ENCODE measurements around the gene RXRA. TPM values are rescaled to one million over a fixed set of nuclear protein-coding genes. Genes with fewer than 3 reads are reported as not detected.
A peak's percentile ranks its signal among the peaks of the same experiment; 100 is the strongest.

RXRA gene
- total and polyA plus RNA-seq, 2 of the 13 experiments (the other 11 are each of a cell fraction or from before 2014, with no cell fraction given) = 18.9 to 29.2 TPM

GRCh38 chr9:134345737-134346136 is 19.5 kb downstream of the RXRA start:
- peak; percentile 90 for TF ChIP-seq ZFP36 (IDR thresholded peaks at IDR 0.05; ENCODE audit: borderline replicate concordance, low read depth, low read length, partially characterized antibody)
- no peak for TF ChIP-seq LRRFIP1 (CRISPR knock-in tag; conservative IDR thresholded peaks at IDR 0.05)
- Histone ChIP-seq H4K20me1 (ENCODE audit: insufficient read depth, low read length) (peaks cover 77% of the 10 kb centered on the region; the same call in 1 of the 2 replicates), H3K27me3 (ENCODE audit: control insufficient read depth in 1 of 2, insufficient read depth in 2 of 2, low read length in 2 of 2) (no peaks in the 10 kb centered on the region), H3K4me2 (ENCODE audit: low read depth, low read length) (no peak overlapping the region), H3K9ac (ENCODE audit: insufficient read depth, low read depth, low read length) (no peak overlapping the region), H3K79me2 (ENCODE audit: insufficient read depth, low read length) (peaks cover 94% of the 10 kb centered on the region), H3K9me3 (ENCODE audit: low read length) (no peaks in the 10 kb centered on the region), H3K4me3 (replicated peaks in 1 of 3; ENCODE audit: insufficient read depth in 1 of 3, low read depth in 2 of 3, low read length in 3 of 3) (no peak overlapping the region), H3K27ac (ENCODE audit: extremely low read length, insufficient read depth, low read length) (no peak overlapping the region), H3K4me1 (ENCODE audit: insufficient read depth, low read length) (no peaks in the 10 kb centered on the region), H2AFZ (ENCODE audit: low read length) (no peak overlapping the region), H3K36me3 (replicated peaks in 1 of 2; ENCODE audit: control insufficient read depth in 1 of 2, insufficient read depth in 2 of 2, low read length in 2 of 2) (peaks cover 3 to 6% of the 10 kb centered on the region in 2 experiments; a peak in 4 of 5 replicates)
- WGBS (ENCODE audit: low lambda C conversion rate) = 84% methylated on average over 7 of the region's 12 CpGs
- no TSS peak for BruUV-seq (replicated peaks)
- ATAC-seq (no peak), DNase-seq (ENCODE audit: low spot score) (no peak), FAIRE-seq (no peak)
- in situ Hi-C loops (cut with HindIII; ENCODE audit: extremely low pct_ligation_motif_present, low pct_unique_long_range_greater_than_20kb) = no loop called here
- ChIA-PET POLR2A (no interaction called here), CTCF (ENCODE audit: low intra/inter-chr PET ratio, low total read pairs) (no interaction called here)
- intact Hi-C loops (cut with micrococcal nuclease; ENCODE audit: unreplicated experiment) = no loop called here

DNA sequence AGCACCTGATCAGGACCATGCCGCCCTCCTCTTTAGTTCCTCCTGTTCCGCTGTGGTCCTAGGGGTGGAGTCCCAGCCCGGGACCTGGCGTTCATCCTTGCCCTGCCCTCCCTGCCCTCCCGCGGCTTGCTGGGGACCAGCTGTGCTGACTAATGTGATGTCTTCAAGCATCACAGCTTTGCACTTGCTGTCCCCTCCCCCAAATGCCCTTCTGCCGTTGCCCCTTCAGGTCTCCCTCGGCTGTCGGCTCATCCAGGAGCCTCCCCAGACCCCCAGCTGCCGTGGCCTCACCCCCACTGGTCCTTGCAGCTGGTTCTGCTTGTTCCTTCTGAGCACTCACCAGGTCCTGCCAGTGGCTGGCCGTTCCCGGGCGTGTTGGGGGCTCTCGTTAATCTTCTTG is 19.9 kb downstream of the RXRA start:
- intact Hi-C loops (cut with micrococcal nuclease; ENCODE audit: unreplicated experiment) (no loop called here), in situ Hi-C loops (cut with HindIII; ENCODE audit: extremely low pct_ligation_motif_present, low pct_unique_long_range_greater_than_20kb) (no loop called here)
- peaks cover 79% of the 10 kb centered on the region; the same call in 1 of the 2 replicates for H4K20me1 ChIP-seq (ENCODE audit: insufficient read depth, low read length)
- no peaks in the 10 kb centered on the region for H3K4me1 ChIP-seq (ENCODE audit: insufficient read depth, low read length)
- H3K27me3 ChIP-seq (ENCODE audit: control insufficient read depth in 1 of 2, insufficient read depth in 2 of 2, low read length in 2 of 2) = no peaks in the 10 kb centered on the region
- BruUV-seq (replicated peaks) = no TSS peak
- H3K4me3 ChIP-seq (replicated peaks in 1 of 3; ENCODE audit: insufficient read depth in 1 of 3, low read depth in 2 of 3, low read length in 3 of 3) = no peak overlapping the region
- no peak for ATAC-seq
- 92% methylated on average over 14 of the region's 14 CpGs for WGBS (ENCODE audit: low lambda C conversion rate)
- FAIRE-seq = no peak
- no peak for DNase-seq (ENCODE audit: low spot score)
- H3K9me3 ChIP-seq (ENCODE audit: low read length) = no peaks in the 10 kb centered on the region
- H3K9ac ChIP-seq (ENCODE audit: insufficient read depth, low read depth, low read length) = no peak overlapping the region
- H2AFZ ChIP-seq (ENCODE audit: low read length) = no peak overlapping the region
- ChIA-PET CTCF (ENCODE audit: low intra/inter-chr PET ratio, low total read pairs) (no interaction called here), POLR2A (no interaction called here)
- peaks cover 1 to 6% of the 10 kb centered on the region in 2 experiments; a peak in 4 of 5 replicates for H3K36me3 ChIP-seq (replicated peaks in 1 of 2; ENCODE audit: control insufficient read depth in 1 of 2, insufficient read depth in 2 of 2, low read length in 2 of 2)
- no peak overlapping the region for H3K27ac ChIP-seq (ENCODE audit: extremely low read length, insufficient read depth, low read length)
- H3K4me2 ChIP-seq (ENCODE audit: low read depth, low read length) = no peak overlapping the region
- H3K79me2 ChIP-seq (ENCODE audit: insufficient read depth, low read length) = peaks cover 92% of the 10 kb centered on the region
- TF ChIP-seq CREM (IDR thresholded peaks at IDR 0.05) (no peak), CREM (CRISPR knock-in tag; IDR thresholded peaks at IDR 0.05) (no peak), NRL (CRISPR knock-in tag; IDR thresholded peaks at IDR 0.05; ENCODE audit: borderline replicate concordance) (no peak), CCAR2 (optimal IDR thresholded peaks at IDR 0.05; ENCODE audit: low read depth, low read length) (no peak), REXO4 (CRISPR knock-in tag; IDR thresholded peaks at IDR 0.05; ENCODE audit: borderline replicate concordance) (no peak), EED (CRISPR knock-in tag; IDR thresholded peaks at IDR 0.05) (no peak), JARID2 (CRISPR knock-in tag; IDR thresholded peaks at IDR 0.05; ENCODE audit: insufficient replicate concordance) (no peak)
- TF ChIP-seq, protein P1, sequence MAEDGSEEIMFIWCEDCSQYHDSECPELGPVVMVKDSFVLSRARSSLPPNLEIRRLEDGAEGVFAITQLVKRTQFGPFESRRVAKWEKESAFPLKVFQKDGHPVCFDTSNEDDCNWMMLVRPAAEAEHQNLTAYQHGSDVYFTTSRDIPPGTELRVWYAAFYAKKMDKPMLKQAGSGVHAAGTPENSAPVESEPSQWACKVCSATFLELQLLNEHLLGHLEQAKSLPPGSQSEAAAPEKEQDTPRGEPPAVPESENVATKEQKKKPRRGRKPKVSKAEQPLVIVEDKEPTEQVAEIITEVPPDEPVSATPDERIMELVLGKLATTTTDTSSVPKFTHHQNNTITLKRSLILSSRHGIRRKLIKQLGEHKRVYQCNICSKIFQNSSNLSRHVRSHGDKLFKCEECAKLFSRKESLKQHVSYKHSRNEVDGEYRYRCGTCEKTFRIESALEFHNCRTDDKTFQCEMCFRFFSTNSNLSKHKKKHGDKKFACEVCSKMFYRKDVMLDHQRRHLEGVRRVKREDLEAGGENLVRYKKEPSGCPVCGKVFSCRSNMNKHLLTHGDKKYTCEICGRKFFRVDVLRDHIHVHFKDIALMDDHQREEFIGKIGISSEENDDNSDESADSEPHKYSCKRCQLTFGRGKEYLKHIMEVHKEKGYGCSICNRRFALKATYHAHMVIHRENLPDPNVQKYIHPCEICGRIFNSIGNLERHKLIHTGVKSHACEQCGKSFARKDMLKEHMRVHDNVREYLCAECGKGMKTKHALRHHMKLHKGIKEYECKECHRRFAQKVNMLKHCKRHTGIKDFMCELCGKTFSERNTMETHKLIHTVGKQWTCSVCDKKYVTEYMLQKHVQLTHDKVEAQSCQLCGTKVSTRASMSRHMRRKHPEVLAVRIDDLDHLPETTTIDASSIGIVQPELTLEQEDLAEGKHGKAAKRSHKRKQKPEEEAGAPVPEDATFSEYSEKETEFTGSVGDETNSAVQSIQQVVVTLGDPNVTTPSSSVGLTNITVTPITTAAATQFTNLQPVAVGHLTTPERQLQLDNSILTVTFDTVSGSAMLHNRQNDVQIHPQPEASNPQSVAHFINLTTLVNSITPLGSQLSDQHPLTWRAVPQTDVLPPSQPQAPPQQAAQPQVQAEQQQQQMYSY (CRISPR knock-in tag; IDR thresholded peaks at IDR 0.05) = no peak
- TF ChIP-seq, protein P2, sequence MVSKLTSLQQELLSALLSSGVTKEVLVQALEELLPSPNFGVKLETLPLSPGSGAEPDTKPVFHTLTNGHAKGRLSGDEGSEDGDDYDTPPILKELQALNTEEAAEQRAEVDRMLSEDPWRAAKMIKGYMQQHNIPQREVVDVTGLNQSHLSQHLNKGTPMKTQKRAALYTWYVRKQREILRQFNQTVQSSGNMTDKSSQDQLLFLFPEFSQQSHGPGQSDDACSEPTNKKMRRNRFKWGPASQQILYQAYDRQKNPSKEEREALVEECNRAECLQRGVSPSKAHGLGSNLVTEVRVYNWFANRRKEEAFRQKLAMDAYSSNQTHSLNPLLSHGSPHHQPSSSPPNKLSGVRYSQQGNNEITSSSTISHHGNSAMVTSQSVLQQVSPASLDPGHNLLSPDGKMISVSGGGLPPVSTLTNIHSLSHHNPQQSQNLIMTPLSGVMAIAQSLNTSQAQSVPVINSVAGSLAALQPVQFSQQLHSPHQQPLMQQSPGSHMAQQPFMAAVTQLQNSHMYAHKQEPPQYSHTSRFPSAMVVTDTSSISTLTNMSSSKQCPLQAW (CRISPR knock-in tag; IDR thresholded peaks at IDR 0.05) = no peak
